Caco-2 (cell line): ENCODE measurements around the gene CERS6. TPM values are rescaled to one million over a fixed set of nuclear protein-coding genes. Genes with fewer than 3 reads are reported as not detected.

Experiments used
- BruUV-seq: library from RNA; stranded (reverse); fragments of 400-500 nt; replicated peaks from 2 replicates; lab custom pipeline; 2021; lab: Mats Ljungman, UMichigan
- CTCF ChIA-PET: fragments of 300-600 bp; sonication (Branson Sonifier 250); formaldehyde crosslinking; loops from one replicate; lab custom pipeline; 2022; ENCODE audit warnings: antibody characterized with exemption; lab: Charles Lee
- POLR2A ChIA-PET: fragments of 300-600 bp; sonication (Branson Sonifier 250); formaldehyde crosslinking; loops from one replicate; lab custom pipeline; 2022; ENCODE audit warnings: antibody characterized with exemption; lab: Charles Lee
- DNase-seq, 2 experiments: peaks; one replicate each; pipeline versions ENCODE4 v3.0.0 to v3.0.0-alpha.2; 2020 to 2022
- H3K27me3 ChIP-seq: replicated peaks from 2 replicates; pipeline ENCODE4 v1.6.0; 2011; ENCODE audit warnings: low read length; ENCODE audit not compliant: control insufficient read depth, insufficient read depth
- H3K36me3 ChIP-seq: 2 replicates; pipeline ENCODE4 v1.5.1; 2011; ENCODE audit warnings: low read length; ENCODE audit not compliant: control insufficient read depth, insufficient read depth
- H3K4me1 ChIP-seq: fragments of 250-450 bp; sonication (Bioruptor Pico); 2 replicates; pipeline ENCODE4 v1.5.1; 2020; ENCODE audit warnings: mild to moderate bottlenecking
- H3K4me3 ChIP-seq: 2 replicates; pipeline ENCODE4 v1.5.1; 2011; ENCODE audit warnings: low read depth, mild to moderate bottlenecking, control low read depth, low read length
- H3K9me3 ChIP-seq: fragments of 250-450 bp; sonication (Bioruptor Pico); 2 replicates; pipeline ENCODE4 v1.5.1; 2020; ENCODE audit warnings: mild to moderate bottlenecking, moderate library complexity
- H3K27ac Mint-ChIP-seq: one replicate; pipeline ENCODE4 v1.8.0; 2022; ENCODE audit warnings: mixed read lengths; ENCODE audit not compliant: unreplicated experiment
- H3K27me3 Mint-ChIP-seq: one replicate; pipeline ENCODE4 v1.8.0; 2022; ENCODE audit warnings: mixed read lengths; ENCODE audit not compliant: insufficient read depth, unreplicated experiment
- H3K36me3 Mint-ChIP-seq: one replicate; pipeline ENCODE4 v1.8.0; 2022; ENCODE audit warnings: mild to moderate bottlenecking, mixed read lengths; ENCODE audit not compliant: insufficient read depth, unreplicated experiment
- H3K4me1 Mint-ChIP-seq: one replicate; pipeline ENCODE4 v1.8.0; 2022; ENCODE audit warnings: low read depth, mixed read lengths; ENCODE audit not compliant: unreplicated experiment
- H3K4me3 Mint-ChIP-seq: one replicate; pipeline ENCODE4 v1.8.0; 2022; ENCODE audit warnings: mild to moderate bottlenecking, moderate library complexity, mixed read lengths; ENCODE audit not compliant: unreplicated experiment
- H3K9me3 Mint-ChIP-seq: one replicate; pipeline ENCODE4 v1.8.0; 2022; ENCODE audit warnings: mixed read lengths; ENCODE audit not compliant: unreplicated experiment
- CTCF ChIP-seq, 2 experiments: fragments of 200-600 bp in 1 of 2; IDR thresholded peaks; 1 replicate in 1 of 2; 2 replicates in 1 of 2; pipeline versions ENCODE4 v1.5.1 to v1.8.0; 2011 to 2022; ENCODE audit warnings: antibody characterized with exemption in 1 of 2, control low read depth in 1 of 2, inconsistent platforms in 1 of 2, low read depth in 1 of 2, low read length in 1 of 2, mild to moderate bottlenecking in 1 of 2, moderate library complexity in 1 of 2; ENCODE audit not compliant: insufficient read depth in 1 of 2, severe bottlenecking in 1 of 2, unreplicated experiment in 1 of 2
- intact Hi-C: fragments of 100-400 bp; cut with micrococcal nuclease; formaldehyde crosslinking; loops from one replicate; pipeline ENCODE4 v1.10.0; 2022; ENCODE audit not compliant: unreplicated experiment
- total RNA-seq: library from RNA; stranded (reverse); gene quantifications from 2 replicates; pipeline ENCODE4 v1.2.3, GENCODE V29; 2022

CERS6 gene
- total RNA-seq, 1 experiment from 2014 or later = 32.7 TPM

DNA sequence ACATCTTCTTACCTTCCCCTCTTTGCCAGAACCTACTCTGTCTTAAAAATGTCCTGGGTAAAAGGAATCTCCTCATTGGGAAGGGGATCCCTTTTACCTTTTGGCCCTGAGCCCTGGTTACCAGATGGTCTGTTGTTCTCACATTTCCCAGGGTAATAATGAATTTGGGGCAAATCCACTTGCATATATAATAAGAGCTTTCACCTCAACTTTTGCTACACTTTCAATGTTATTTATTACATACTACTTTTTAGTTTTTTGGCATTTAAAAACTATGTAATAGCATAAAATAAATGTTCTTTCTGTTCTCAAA, 15.0 kb downstream of the CERS6 start:
- no peaks in the 10 kb centered on the region for H3K27me3 ChIP-seq
- peaks cover 38% of the 10 kb centered on the region for H3K4me1 ChIP-seq
- ChIA-PET CTCF (no interaction called here), POLR2A (interaction anchor here (0.6 to 1.2 kb wide), 2 partner anchors 15 to 547 kb away, joined by 3 to 4 read pairs; partner anchors contain the start of gene CERS6)
- H3K36me3 ChIP-seq = no peaks in the 10 kb centered on the region
- Mint-ChIP-seq H3K27me3 (no peaks in the 10 kb centered on the region), H3K4me3 (no peak overlapping the region), H3K36me3 (no peaks in the 10 kb centered on the region), H3K4me1 (peaks cover 66% of the 10 kb centered on the region), H3K27ac (no peak overlapping the region), H3K9me3 (peaks cover 11% of the 10 kb centered on the region)
- H3K4me3 ChIP-seq = no peak overlapping the region
- no TSS peak for BruUV-seq
- DNase-seq = no peak
- intact Hi-C loops = no loop called here
- H3K9me3 ChIP-seq = no peaks in the 10 kb centered on the region
- no peak for TF ChIP-seq CTCF (IDR thresholded peaks at IDR 0.05; ENCODE audit: insufficient read depth in 1 of 2, low read depth in 1 of 2, low read length in 1 of 2, severe bottlenecking in 1 of 2, unreplicated experiment in 1 of 2)

GRCh38 chr2:168475636-168476035, 19.6 kb downstream of the CERS6 start:
- BruUV-seq = no TSS peak
- H3K27me3 ChIP-seq = no peaks in the 10 kb centered on the region
- H3K4me3 ChIP-seq = no peak overlapping the region
- no peaks in the 10 kb centered on the region for H3K27me3 Mint-ChIP-seq
- ChIA-PET CTCF (no interaction called here), POLR2A (no interaction called here)
- DNase-seq = no peak
- no peaks in the 10 kb centered on the region for H3K36me3 ChIP-seq
- H3K4me1 ChIP-seq = peaks cover 37% of the 10 kb centered on the region
- peaks cover 11% of the 10 kb centered on the region for H3K9me3 Mint-ChIP-seq
- H3K4me1 Mint-ChIP-seq = peaks cover 53% of the 10 kb centered on the region
- no peak for TF ChIP-seq CTCF (IDR thresholded peaks at IDR 0.05; ENCODE audit: insufficient read depth in 1 of 2, low read depth in 1 of 2, low read length in 1 of 2, severe bottlenecking in 1 of 2, unreplicated experiment in 1 of 2)
- no peaks in the 10 kb centered on the region for H3K36me3 Mint-ChIP-seq
- H3K27ac Mint-ChIP-seq = no peak overlapping the region
- H3K9me3 ChIP-seq = no peaks in the 10 kb centered on the region
- intact Hi-C loops = no loop called here
- H3K4me3 Mint-ChIP-seq = no peak overlapping the region

DNA sequence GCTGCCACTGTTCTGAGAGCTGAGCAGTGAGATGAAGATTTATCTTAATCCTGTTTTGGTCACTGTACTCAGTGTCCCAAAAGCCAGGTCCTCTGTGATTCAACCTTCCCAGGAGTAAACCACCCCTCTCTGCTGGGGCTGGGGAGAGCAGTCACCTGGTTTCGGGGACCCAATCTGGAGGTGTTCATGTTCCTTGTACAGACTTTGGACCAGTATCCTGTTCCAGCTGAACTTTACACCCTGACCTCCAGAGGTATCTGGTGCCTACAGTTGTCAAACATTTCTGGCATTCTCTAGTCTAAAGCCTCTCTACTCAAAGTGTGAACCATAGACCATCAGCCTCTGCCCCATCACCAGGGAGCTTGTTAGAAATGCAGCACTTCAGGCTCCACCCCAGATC, 22.1 kb downstream of the CERS6 start:
- no TSS peak for BruUV-seq
- H3K9me3 Mint-ChIP-seq = peaks cover 5% of the 10 kb centered on the region
- no peaks in the 10 kb centered on the region for H3K27me3 ChIP-seq
- H3K4me3 ChIP-seq = no peak overlapping the region
- intact Hi-C loops = loop anchor here (1.0 to 2.0 kb wide), 2 partner anchors 12 to 21 kb away; partner anchors contain the start of gene CERS6
- H3K4me3 Mint-ChIP-seq = no peak overlapping the region
- no peaks in the 10 kb centered on the region for H3K9me3 ChIP-seq
- no peaks in the 10 kb centered on the region for H3K27me3 Mint-ChIP-seq
- H3K4me1 ChIP-seq = peaks cover 36% of the 10 kb centered on the region
- H3K4me1 Mint-ChIP-seq = peaks cover 38% of the 10 kb centered on the region
- CTCF ChIA-PET = interaction anchor here (1.0 kb wide), 1 partner anchor 15 kb away, joined by 4 read pairs; no protein-coding TSS in a partner anchor
- peak overlapping the region; percentile 76 for H3K27ac Mint-ChIP-seq
- H3K36me3 ChIP-seq = no peaks in the 10 kb centered on the region
- no peaks in the 10 kb centered on the region for H3K36me3 Mint-ChIP-seq
- no peak for TF ChIP-seq CTCF (IDR thresholded peaks at IDR 0.05; ENCODE audit: insufficient read depth in 1 of 2, low read depth in 1 of 2, low read length in 1 of 2, severe bottlenecking in 1 of 2, unreplicated experiment in 1 of 2)
- POLR2A ChIA-PET = no interaction called here
- peak; percentile 48 to 65 for DNase-seq
